ENCODE data around the gene PMIS2. TPM values are rescaled to one million over a fixed set of nuclear protein-coding genes. Genes with fewer than 3 reads are reported as not detected.

The PMIS2 gene
- total RNA-seq, 1 experiment from 2014 or later: not detected

Other genes starting within 250 kb of the PMIS2 start
- not detected for gene FFAR1, start 238.3 kb upstream of the PMIS2 start, total RNA-seq (2021; ENCODE audit: unreplicated experiment)
- gene FFAR3, start 227.7 kb upstream of the PMIS2 start, total RNA-seq (2021; ENCODE audit: unreplicated experiment): not detected
- gene GPR42, start 215.1 kb upstream of the PMIS2 start, total RNA-seq (2021; ENCODE audit: unreplicated experiment): not detected
- gene FFAR2, start 137.9 kb upstream of the PMIS2 start, total RNA-seq (2021; ENCODE audit: unreplicated experiment): not detected
- gene KRTDAP, start 95.7 kb upstream of the PMIS2 start, total RNA-seq (2021; ENCODE audit: unreplicated experiment): 0.74 TPM
- 246 TPM for gene DMKN, start 72.5 kb upstream of the PMIS2 start, total RNA-seq (2021; ENCODE audit: unreplicated experiment)
- 0.66 TPM for gene SBSN, start 57.9 kb upstream of the PMIS2 start, total RNA-seq (2021; ENCODE audit: unreplicated experiment)
- gene GAPDHS, start 52.7 kb upstream of the PMIS2 start, total RNA-seq (2021; ENCODE audit: unreplicated experiment): not detected
- 128 TPM for gene TMEM147, start 40.5 kb upstream of the PMIS2 start, total RNA-seq (2021; ENCODE audit: unreplicated experiment)
- gene ATP4A, start 22.5 kb upstream of the PMIS2 start, total RNA-seq (2021; ENCODE audit: unreplicated experiment): 0.27 TPM
- gene HAUS5, start 26.6 kb downstream of the PMIS2 start, total RNA-seq (2021; ENCODE audit: unreplicated experiment): 31.7 TPM
- gene RBM42, start 42.9 kb downstream of the PMIS2 start, total RNA-seq (2021; ENCODE audit: unreplicated experiment): 87.2 TPM
- gene ETV2, start 55.6 kb downstream of the PMIS2 start, total RNA-seq (2021; ENCODE audit: unreplicated experiment): 1.5 TPM
- gene COX6B1, start 62.1 kb downstream of the PMIS2 start, total RNA-seq (2021; ENCODE audit: unreplicated experiment): 496 TPM
- gene UPK1A, start 80.3 kb downstream of the PMIS2 start, total RNA-seq (2021; ENCODE audit: unreplicated experiment): 0.69 TPM
- gene ZBTB32, start 118.4 kb downstream of the PMIS2 start, total RNA-seq (2021; ENCODE audit: unreplicated experiment): not detected
- gene KMT2B, start 131.8 kb downstream of the PMIS2 start, total RNA-seq (2021; ENCODE audit: unreplicated experiment): 29.9 TPM
- gene IGFLR1, start 156.3 kb downstream of the PMIS2 start, total RNA-seq (2021; ENCODE audit: unreplicated experiment): 8.3 TPM
- gene U2AF1L4, start 159.2 kb downstream of the PMIS2 start, total RNA-seq (2021; ENCODE audit: unreplicated experiment): 15.6 TPM
- 55.3 TPM for gene PSENEN, start 159.5 kb downstream of the PMIS2 start, total RNA-seq (2021; ENCODE audit: unreplicated experiment)
- 10.1 TPM for gene LIN37, start 162.4 kb downstream of the PMIS2 start, total RNA-seq (2021; ENCODE audit: unreplicated experiment)
- gene HSPB6, start 170.9 kb downstream of the PMIS2 start, total RNA-seq (2021; ENCODE audit: unreplicated experiment): 0.93 TPM
- gene PROSER3, start 172.0 kb downstream of the PMIS2 start, total RNA-seq (2021; ENCODE audit: unreplicated experiment): 42.5 TPM
- 30.2 TPM for gene ARHGAP33, start 189.4 kb downstream of the PMIS2 start, total RNA-seq (2021; ENCODE audit: unreplicated experiment)
- gene PRODH2, start 226.7 kb downstream of the PMIS2 start, total RNA-seq (2021; ENCODE audit: unreplicated experiment): 0.44 TPM

All from HCT116 (cell line).